ENCODE data around the gene NOM1. TPM values are rescaled to one million over a fixed set of nuclear protein-coding genes. Genes with fewer than 3 reads are reported as not detected.

Gene NOM1
- total RNA-seq, 2 experiments from 2014 or later, result 27.2 to 29.8 TPM

GRCh38 chr7:157007470-157008066 is 58.1 kb downstream of the NOM1 start:
- Mint-ChIP-seq H3K27ac (no peak overlapping the region), H3K4me3 (no peak overlapping the region), H3K36me3 (no peaks in the 10 kb centered on the region), H3K9me3 (no peaks in the 10 kb centered on the region), H3K4me1 (peaks cover 15% of the 10 kb centered on the region), H3K27me3 (peaks cover 77% of the 10 kb centered on the region)
- POLR2A ChIA-PET, result no interaction called here
- DNase-seq (no peak), ATAC-seq (ENCODE audit: low read depth) (no peak)

GRCh38 chr7:157008206-157009169 is 59.0 kb downstream of the NOM1 start:
- peaks cover 15% of the 10 kb centered on the region for H3K4me1 Mint-ChIP-seq
- no peaks in the 10 kb centered on the region for H3K36me3 Mint-ChIP-seq
- POLR2A ChIA-PET, result interaction anchor here (1.4 kb wide), 1 partner anchor 11 kb away, joined by 3 read pairs; no protein-coding TSS in a partner anchor
- peaks cover 80% of the 10 kb centered on the region for H3K27me3 Mint-ChIP-seq
- H3K4me3 Mint-ChIP-seq, result no peak overlapping the region
- no peak overlapping the region for H3K27ac Mint-ChIP-seq
- DNase-seq (no peak), ATAC-seq (ENCODE audit: low read depth) (no peak)
- no peaks in the 10 kb centered on the region for H3K9me3 Mint-ChIP-seq

DNA sequence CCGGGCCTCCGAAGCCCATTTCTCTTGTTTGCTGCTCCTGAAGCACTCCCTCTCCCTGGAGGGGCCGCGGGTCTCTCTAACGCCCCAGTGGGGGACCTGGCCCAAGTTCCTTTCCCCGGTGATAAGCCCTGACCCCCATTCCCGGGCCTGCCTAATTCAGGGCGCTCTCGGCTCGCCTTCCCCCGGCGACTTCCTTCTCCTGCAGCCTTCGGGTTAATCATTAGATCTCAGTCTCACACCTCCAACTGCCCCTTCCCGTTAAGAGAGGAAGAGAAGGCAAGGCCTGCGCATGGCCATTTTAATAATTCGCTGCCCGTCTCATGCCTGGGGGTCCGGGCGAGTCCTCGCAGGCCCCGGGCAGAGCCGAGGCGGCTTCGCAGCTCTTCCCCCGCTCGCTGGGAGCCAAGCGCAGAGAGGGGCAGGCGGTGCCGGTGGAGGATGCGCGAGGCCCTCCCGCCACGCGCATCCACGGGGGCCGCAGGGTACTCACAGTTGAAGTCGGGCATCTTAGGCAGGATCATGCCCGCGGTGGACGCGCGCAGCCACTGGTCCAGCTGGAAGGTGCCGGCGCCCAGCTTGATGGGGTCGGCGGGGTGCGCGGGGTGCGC is 59.8 kb downstream of the NOM1 start:
- DNase-seq (peak; percentile 45), ATAC-seq (ENCODE audit: low read depth) (no peak)
- POLR2A ChIA-PET, result interaction anchor here (1.4 kb wide), 1 partner anchor 10 kb away, joined by 3 read pairs; no protein-coding TSS in a partner anchor
- H3K4me1 Mint-ChIP-seq, result peaks cover 16% of the 10 kb centered on the region
- H3K36me3 Mint-ChIP-seq, result no peaks in the 10 kb centered on the region
- no peaks in the 10 kb centered on the region for H3K9me3 Mint-ChIP-seq
- H3K27me3 Mint-ChIP-seq, result peaks cover 80% of the 10 kb centered on the region
- H3K27ac Mint-ChIP-seq, result no peak overlapping the region
- peak overlapping the region; percentile 44 for H3K4me3 Mint-ChIP-seq

DNA sequence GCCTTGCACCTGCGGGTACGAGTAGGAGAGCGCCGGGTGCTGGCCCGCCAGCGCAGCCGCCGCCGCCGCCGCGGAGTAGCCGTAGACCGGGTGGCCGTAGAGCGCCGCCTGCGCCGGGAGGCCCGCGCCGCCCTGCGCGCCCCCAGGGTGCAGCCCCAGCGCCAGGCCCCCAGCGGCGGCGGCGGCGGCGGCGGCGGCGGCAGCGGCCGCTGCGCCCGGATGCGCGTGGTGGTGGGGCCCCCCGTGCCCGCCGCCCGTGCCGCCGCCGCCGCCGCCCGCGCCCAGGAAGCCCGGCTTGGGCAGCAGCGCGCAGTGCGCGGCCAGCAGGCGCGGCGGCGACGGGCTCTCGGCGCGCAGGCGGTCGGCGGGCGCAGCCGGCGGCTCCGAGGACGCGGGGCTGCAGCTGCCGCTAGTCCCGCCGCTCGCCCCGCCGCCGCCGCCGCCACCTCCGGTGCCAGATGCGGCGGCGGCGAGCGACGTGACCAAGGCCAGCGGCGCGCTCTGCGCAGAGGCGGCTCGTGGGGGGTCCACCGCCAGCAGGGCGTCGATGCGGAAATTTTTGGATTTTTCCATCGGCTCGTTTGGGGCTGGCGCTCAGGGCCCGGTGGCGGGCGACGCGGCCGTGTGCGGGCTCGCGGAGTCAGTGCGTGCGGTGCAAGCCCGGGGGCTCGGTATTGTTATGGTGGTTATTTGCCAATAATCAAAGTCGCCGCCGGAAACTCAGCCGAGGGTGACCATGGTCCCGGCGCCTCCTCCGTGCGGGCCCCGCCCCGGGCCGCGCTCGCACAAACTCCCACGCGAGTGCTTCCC is 60.5 kb downstream of the NOM1 start:
- Mint-ChIP-seq H3K9me3 (no peaks in the 10 kb centered on the region), H3K27me3 (peaks cover 80% of the 10 kb centered on the region), H3K4me3 (peak overlapping the region; percentile 44), H3K36me3 (no peaks in the 10 kb centered on the region), H3K4me1 (peaks cover 14% of the 10 kb centered on the region), H3K27ac (no peak overlapping the region)
- peak; percentile 39 for DNase-seq
- POLR2A ChIA-PET, result no interaction called here
- peak; percentile 17 for ATAC-seq (ENCODE audit: low read depth)

GRCh38 chr7:157010588-157011332 is 61.2 kb downstream of the NOM1 start, which contains the start of gene MNX1:
TSS of gene MNX1 (minus strand) at chr7:157010663. CDS start at chr7:157010350, 313 bp downstream.
- Mint-ChIP-seq H3K4me3 (peak within 1 kb of the TSS; percentile 47), H3K27me3 (peaks cover 83% of the 10 kb centered on the region), H3K4me1 (peaks cover 13% of the 10 kb centered on the region), H3K27ac (no peak within 1 kb of the TSS), H3K36me3 (no peaks in the 10 kb centered on the region), H3K9me3 (no peaks in the 10 kb centered on the region)
- ATAC-seq (ENCODE audit: low read depth) (peak; percentile 73), DNase-seq (peak; percentile 69)
- POLR2A ChIA-PET, result no interaction called here

GRCh38 chr7:157011333-157012112 is 62.0 kb downstream of the NOM1 start:
- Mint-ChIP-seq H3K27ac (no peak overlapping the region), H3K27me3 (peaks cover 84% of the 10 kb centered on the region), H3K36me3 (no peaks in the 10 kb centered on the region), H3K4me3 (peak overlapping the region; percentile 47), H3K4me1 (peaks cover 18% of the 10 kb centered on the region), H3K9me3 (no peaks in the 10 kb centered on the region)
- POLR2A ChIA-PET, result no interaction called here
- DNase-seq, result no peak
- no peak for ATAC-seq (ENCODE audit: low read depth)

DNA sequence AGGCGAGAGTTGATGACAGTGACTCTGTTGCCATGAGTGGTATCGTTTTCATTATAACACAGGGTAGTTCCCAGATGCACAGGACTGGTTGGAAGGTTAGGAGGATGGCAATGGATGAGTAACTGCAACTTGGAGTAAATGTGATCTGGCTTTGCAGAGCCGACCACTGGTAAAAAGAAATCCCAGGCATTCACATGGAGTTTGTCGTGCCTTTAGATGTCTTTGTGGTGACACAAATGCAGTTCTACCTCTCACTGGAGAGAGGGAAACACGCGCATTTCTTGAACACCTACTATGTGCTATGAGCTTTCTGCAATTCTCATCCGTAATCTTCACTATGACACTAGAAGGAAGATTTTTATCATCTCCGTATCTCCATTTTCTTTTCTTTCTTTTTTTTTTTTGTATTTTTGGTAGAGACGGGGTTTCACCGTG is 62.6 kb downstream of the NOM1 start:
- DNase-seq (no peak), ATAC-seq (ENCODE audit: low read depth) (no peak)
- Mint-ChIP-seq H3K27me3 (peaks cover 84% of the 10 kb centered on the region), H3K36me3 (no peaks in the 10 kb centered on the region), H3K27ac (no peak overlapping the region), H3K4me1 (peaks cover 20% of the 10 kb centered on the region), H3K4me3 (no peak overlapping the region), H3K9me3 (no peaks in the 10 kb centered on the region)
- POLR2A ChIA-PET, result no interaction called here

DNA sequence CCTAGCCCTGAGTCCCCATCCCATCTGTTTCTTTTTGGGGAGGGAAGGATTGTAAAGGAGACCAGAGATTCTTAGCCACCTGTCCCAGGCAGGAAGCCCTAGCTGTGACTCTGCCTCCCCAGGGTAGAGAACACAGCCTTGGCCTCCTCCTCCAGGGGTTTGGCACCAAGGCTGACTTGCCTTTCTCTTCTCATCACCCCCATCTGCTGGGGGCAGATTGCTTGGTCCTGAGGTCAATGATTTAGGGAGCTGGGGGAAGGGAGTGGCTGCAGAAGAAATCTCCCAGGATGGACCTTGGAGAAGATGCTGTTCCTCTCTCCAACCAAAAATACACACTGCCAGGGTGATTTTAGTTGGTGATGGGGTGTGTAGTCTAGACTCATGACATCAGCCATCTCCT is 63.6 kb downstream of the NOM1 start:
- H3K27ac Mint-ChIP-seq, result no peak overlapping the region
- POLR2A ChIA-PET, result no interaction called here
- no peak for ATAC-seq (ENCODE audit: low read depth)
- H3K9me3 Mint-ChIP-seq, result no peaks in the 10 kb centered on the region
- H3K36me3 Mint-ChIP-seq, result no peaks in the 10 kb centered on the region
- DNase-seq, result no peak
- peaks cover 20% of the 10 kb centered on the region for H3K4me1 Mint-ChIP-seq
- H3K4me3 Mint-ChIP-seq, result no peak overlapping the region
- H3K27me3 Mint-ChIP-seq, result peaks cover 81% of the 10 kb centered on the region

- Mint-ChIP-seq H3K27me3 (peaks cover 79% of the 10 kb centered on the region), H3K9me3 (no peaks in the 10 kb centered on the region), H3K27ac (no peak overlapping the region), H3K4me3 (no peak overlapping the region), H3K4me1 (peaks cover 21% of the 10 kb centered on the region), H3K36me3 (no peaks in the 10 kb centered on the region)
- DNase-seq (no peak), ATAC-seq (ENCODE audit: low read depth) (no peak)
- POLR2A ChIA-PET, result no interaction called here
Observed at GRCh38 chr7:157013602-157014549, 64.4 kb downstream of the NOM1 start.

GRCh38 chr7:157014635-157015555 is 65.4 kb downstream of the NOM1 start:
- DNase-seq (no peak), ATAC-seq (ENCODE audit: low read depth) (no peak)
- H3K27ac Mint-ChIP-seq, result no peak overlapping the region
- H3K4me1 Mint-ChIP-seq, result peaks cover 21% of the 10 kb centered on the region
- peaks cover 82% of the 10 kb centered on the region for H3K27me3 Mint-ChIP-seq
- H3K4me3 Mint-ChIP-seq, result no peak overlapping the region
- no peaks in the 10 kb centered on the region for H3K9me3 Mint-ChIP-seq
- H3K36me3 Mint-ChIP-seq, result no peaks in the 10 kb centered on the region
- POLR2A ChIA-PET, result no interaction called here

All from activated naive CD8-positive, alpha-beta T cell treated with anti-CD3 and anti-CD28 coated beads, Interleukin-2, amount 10 ng/mL, durations not matched to agents 7 days and 5 days (primary cell).